Limb (tissue), 2 donors: ENCODE results near the gene MMP25.
"Not testable (repeated sequence)": the region's sequence is repeated elsewhere in the genome, so short reads cannot be mapped to it uniquely, and the experiment has no call there.

Source experiments
- DNase-seq, 2 donors: peaks; one replicate each; pipeline ENCODE4 v3.0.0-alpha.2; 2016; ENCODE audit errors: extremely low spot score in 2 of 2

The MMP25 gene

DNA sequence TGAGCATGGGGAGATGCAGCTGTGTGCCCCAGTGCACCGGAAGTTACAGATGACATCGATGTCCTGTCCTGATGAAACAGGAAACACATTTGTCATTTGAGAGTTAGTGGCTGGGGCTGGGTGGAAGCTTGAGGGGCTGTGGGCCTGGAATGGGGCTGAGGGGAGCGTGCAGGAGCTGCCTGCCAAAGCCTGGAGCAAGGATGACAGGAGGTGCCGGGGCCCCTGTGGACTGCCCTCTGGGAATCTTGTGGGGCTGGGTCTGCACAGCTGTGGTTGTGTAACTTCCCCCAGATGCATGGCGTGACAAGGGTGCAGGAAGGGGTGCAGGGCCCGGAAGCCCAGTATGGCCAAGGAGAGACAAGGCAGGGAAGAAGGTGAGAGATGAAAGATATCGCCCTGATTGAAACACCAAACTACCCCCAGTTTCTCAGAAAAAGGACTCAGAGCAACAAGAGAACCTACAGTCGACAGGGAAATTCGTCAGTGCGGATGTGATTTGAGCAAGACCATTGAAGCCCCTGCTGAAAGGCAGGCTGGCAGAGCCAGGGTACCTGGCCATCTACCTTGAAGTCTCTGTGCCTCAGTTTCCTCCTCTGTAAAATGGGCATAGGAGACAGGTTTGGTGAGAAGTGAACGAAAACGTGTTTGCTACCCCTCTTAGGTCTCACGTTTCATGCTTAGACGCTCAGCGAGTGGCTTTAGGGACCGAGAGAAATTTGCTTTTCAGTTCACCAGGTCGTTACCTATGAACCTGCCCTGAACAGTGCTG, 8.8 kb downstream of the MMP25 start:
- no peak for DNase-seq

DNA sequence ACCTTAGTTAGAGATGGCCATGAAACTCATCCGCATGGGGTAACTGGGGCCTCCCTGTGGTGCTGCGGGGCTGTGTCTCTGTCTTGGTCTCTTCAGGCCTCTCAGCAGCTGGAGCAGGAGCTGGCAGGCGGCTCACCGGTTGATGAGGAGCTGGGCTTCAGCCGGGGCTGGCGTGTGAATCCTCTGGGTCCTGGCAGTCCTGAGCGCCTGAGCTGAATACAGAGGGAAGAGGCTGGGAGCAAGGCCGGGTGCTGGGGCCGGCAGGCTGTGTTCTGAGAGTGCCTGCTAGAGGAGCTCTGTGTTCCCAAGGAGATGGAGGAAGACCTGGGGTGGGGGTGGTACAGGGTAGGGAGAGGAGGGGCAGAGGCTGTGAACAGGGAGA, 9.4 kb downstream of the MMP25 start:
- not testable (repeated sequence) for DNase-seq

DNA sequence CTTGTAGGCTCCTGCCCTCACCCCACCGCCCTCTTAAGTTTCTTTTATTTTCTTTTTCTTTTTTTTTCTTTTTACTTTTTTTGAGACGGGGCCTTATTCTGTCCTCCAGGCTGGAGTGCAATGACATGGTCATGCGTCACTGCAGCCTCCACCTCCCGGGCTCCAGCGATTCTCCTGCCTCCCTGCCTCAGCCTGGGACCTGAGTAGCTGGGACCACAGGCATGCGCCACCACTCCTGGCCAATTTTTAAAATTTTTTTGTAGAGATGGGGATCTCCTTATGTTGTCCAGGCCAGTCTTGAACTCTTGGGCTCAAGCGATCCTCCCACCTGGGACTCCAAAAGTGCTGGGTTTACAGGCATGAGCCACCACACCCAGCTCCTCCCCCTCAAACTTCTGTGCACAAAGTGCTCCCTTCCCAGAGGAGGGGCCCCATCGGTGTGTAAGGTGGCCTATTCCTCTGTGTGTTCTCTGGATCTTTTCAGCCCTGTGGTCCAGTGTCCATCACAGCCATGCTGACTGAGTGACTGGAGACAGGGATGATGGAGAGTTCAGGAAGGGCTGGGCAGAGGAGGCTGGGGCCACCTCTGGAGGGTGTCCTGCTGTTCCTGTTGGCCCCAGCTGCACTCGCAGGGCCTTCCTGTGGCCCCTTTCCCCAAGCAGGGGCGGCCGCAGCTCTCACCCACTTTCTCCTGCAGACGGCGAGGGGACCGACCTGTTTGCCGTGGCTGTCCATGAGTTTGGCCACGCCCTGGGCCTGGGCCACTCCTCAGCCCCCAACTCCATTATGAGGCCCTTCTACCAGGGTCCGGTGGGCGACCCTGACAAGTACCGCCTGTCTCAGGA, 10.2 kb downstream of the MMP25 start:
- DNase-seq = no peak

DNA sequence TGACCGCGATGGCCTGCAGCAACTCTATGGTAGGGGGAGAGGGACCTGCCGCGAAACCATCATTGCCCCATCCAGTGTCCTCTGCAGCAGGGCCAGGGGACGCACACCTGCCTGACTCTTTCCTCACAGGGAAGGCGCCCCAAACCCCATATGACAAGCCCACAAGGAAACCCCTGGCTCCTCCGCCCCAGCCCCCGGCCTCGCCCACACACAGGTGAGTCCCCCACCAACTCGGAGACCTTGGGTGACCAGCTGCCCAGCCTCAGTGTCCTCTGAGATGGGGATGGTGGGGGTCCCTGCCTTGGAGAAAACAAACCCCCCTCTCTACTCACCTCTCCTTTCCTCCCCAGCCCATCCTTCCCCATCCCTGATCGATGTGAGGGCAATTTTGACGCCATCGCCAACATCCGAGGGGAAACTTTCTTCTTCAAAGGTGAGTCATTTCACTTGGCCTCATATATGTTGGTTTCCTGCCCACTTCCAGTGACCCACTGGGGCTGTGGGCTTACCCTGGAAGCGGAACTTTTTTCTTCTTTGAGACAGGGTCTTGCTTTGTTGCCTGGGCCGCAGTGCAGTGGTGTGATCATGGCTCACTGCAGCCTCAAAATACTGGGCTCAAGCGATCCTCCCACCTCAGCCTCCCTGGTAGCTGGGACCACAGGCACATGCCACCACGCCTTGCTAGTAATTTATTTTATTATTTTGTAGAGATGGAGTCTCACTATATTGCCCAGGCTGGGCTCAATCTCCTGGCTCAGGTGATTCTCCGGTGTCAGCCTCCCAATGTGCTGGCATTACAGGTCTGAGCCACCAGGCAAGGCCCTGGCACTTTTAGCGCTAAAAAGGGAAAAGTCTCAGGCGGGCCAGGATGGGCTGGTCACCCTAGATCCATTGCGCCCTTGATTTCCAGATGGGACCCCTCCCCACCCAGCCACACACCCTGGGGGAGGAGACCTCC, 11.1 kb downstream of the MMP25 start:
- no peak for DNase-seq

DNA sequence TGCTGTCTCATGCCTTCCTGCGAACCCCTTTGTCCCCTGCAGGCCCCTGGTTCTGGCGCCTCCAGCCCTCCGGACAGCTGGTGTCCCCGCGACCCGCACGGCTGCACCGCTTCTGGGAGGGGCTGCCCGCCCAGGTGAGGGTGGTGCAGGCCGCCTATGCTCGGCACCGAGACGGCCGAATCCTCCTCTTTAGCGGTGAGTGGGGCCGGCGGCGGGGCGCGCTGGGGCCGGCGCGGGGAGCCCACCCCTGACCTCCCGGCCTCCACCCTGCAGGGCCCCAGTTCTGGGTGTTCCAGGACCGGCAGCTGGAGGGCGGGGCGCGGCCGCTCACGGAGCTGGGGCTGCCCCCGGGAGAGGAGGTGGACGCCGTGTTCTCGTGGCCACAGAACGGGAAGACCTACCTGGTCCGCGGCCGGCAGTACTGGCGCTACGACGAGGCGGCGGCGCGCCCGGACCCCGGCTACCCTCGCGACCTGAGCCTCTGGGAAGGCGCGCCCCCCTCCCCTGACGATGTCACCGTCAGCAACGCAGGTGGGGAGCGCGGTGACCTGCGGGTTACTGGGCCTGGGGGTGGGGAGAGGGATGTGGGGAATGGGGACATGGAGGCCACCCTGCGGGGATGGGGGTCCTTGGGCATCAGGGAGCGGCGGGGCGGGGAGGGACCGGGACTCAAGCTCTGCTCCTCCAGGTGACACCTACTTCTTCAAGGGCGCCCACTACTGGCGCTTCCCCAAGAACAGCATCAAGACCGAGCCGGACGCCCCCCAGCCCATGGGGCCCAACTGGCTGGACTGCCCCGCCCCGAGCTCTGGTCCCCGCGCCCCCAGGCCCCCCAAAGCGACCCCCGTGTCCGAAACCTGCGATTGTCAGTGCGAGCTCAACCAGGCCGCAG, 12.0 kb downstream of the MMP25 start:
- peak in 1 of 2 donors; percentile 65 for DNase-seq

DNA sequence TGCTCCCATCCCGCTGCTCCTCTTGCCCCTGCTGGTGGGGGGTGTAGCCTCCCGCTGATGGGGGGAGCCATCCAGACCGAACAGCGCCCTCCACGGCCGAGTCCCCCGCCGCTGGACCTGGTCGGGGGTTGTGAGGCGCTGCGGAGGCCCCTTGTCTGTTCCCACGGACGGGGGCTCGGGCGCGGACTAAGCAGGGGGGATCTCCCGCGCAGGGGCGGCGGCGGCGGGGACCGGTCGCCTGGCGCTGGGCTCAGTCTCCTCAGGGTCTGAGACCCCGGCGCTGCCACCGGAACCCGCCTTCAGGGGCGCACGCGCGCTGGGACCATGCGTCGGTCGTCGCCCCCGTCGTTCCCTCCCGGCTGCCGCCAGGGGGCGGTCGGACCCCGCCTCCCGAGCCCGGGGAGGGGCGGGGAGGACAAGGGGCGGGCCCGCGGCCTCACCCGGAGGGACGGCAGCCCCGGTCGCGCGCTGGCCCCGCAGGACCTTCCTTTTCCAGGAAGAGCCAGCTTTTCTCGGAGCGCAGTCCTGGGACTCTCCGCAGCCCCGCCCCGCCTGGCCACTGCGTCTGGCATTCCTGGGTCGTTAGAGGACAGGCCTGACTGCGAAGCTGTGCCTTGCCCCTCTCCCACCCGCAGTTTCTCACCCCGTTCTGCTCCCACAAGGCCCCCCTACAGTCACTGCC, 12.8 kb downstream of the MMP25 start:
- DNase-seq = peak; percentile 83 to 93

DNA sequence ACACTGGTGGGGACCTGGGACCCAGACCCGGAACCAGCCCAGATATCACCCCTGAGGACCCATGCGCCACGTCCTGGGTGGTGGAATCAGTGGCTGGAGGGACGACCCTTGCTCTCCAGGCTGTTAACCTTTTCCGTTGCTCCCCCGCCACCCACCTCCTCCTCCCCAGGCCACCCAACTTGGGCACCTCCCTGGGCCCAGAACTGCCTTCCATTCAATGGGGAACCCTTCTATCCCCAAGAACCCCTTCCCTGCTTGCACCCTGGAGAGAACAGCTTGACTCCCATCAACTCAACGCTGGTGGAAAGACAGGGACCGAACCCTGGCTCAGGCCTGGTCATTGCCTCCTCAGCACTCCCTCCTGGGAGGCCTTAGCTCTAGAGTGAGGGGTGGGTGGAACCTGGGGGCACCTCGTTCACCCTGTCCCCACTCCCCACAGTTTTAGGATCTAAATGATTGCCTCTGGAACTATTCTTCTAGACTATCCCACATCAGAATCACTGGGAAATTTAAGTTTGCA, 13.4 kb downstream of the MMP25 start:
- no peak for DNase-seq

DNA sequence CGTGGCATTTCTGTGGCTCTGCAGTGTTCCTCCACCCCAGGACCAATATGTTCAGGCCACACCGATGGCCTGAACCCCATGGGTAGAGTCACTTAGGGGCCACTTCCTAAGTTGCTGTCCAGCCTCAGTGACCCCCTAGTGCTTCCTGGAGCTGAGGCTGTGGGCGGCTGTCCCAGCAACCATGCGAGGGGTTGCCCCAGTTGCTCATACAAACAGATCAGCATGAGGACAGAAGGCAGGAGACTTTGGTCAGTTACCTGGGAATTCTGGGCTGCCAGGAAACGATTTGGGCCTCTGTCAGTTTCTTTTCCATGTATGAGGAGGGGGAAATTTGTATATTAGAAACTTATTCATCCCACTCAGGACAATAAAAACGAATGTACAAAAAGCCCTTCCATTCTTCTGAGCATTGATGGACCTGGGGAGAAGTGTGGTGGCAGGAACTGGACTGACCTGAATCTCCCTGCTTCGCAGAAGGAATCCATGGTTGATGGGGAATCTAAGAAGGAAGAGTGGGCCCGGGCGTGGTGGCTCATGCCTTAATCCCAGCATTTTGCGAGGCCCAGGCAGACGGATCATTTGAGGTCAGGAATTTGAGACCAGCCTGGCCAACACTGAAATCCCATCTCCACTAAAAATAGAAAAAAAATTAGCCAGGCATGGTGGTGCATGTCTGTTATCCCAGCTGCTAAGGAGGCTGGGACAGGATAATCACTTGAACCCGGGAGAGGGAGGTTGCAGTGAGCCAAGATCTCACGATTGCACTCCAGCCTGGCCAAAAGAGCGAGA, 14.2 kb downstream of the MMP25 start:
- DNase-seq = no peak

DNA sequence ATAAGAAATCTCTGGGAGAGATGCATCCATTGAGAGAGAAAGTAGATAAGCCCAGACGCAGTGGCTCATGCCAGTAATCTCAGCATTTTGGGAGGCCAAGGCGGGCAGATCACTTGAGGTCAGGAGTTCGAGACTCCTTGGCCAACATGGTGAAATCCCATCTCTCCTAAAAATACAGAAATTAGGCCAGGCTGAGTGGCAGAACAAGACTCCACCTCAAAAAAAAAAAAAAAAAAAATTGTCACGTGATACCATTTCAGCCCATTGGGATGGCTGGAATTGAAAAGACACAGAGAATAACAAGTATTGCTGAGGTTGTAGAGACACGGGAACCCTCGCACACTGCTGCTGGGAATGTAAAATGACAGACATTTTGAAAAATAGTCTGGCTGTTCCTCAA, 16.2 kb downstream of the MMP25 start:
- no peak for DNase-seq

DNA sequence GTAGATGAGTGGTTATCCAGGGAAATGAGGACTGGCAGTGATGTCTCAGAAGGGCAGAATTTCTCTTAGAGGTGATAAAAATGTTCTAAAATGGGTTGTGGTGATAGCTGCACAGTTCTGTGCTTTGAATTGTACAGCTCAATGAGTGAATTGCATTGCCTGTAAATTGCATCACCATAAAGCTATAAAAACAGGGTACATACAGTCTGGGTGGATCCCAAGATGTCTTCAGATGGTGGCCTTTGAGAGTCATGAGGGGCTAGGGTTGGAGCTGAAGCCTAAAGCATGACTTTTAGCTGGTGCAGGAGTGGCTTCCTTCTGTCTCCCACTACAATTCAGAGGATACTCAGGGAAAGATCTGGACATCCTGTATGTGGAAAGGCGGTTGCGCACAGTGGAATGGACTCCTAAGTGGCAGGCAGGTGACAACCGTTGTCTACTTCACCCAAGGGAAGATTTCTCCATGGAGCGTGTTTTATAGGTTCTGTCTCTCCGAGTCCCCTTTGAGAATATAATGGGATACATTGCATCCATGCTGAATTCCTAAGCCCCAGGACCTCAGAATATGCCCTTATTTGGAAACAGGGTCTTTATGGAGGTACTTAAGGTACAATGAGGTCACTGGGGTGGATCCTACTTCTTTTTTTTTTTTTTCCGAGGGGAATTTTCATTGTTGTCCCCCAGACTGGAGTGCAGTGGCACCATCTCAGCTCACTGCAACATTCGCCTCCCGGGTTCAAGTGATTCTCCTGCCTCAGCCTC, 17.4 kb downstream of the MMP25 start:
- DNase-seq = no peak

DNA sequence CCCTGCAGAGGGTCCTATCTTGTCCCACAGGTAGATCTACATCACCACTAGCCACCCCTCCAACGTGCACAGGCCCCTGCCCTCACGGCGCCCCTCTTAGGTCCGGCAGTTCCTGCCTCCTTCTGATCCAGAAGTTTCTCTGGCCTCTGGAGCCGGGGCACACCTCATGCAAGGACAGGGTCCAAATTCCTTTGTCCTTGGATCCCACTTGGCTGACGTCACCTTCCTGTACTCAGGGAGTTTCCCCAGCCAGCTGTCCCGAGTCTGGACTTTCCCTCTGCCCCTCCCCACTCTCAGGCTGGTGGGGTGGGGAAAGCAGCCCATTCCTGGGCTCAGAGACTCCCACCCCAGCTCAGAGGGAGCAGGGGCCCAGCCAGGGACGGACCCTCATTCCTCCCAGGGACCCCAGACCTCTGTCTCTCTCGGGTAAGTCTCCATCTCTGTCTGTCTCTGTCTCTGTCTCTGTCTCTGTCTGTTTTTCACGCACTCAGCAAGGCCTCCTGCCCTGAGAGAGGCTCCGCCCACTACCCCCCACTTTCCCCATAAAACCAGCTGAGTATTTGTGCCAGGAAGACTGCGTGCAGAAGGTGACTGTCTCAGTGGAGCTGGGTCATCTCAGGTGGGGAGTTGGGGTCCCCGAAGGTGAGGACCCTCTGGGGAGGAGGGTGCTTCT, 18.8 kb downstream of the MMP25 start, which contains the start of gene IL32:
IL32 (plus strand) TSS at position 572 of the 673 bp plus-strand sequence. CDS start 172 bp downstream, outside the sequence.
- DNase-seq = peak in 1 of 2 donors; percentile 46

DNA sequence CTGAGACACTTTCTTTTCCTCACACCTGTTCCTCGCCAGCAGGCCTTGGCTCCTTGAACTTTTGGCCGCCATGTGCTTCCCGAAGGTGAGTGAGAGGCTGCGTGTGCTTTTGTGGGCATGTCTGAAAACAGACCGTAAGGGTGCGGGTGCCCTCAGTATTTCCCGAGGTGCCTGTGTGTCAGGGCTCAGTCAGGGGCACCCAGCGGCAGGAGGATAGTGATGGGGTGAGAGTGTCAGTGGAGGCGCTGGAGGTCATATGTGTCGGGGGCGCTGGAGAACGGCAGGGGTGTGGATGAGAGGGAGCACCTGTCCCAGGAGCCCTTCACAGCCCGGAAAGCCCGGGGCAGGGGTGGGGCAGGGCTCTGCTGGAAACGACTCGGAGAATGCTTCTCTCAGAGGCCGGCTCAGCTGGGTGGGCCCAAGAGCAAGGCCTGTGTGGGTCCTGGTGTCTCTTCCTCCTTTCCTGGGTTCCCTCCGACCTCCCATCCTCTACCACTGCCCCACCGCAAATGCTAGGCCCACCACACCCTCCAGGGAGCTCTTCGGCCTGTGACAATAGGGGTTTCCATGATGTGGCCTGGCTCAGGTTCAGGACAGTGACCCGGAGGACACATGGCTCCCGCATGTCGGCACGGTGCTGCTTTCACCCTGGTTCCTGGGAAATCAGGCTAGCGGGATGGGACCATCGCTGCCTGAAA, 19.5 kb downstream of the MMP25 start:
- DNase-seq = no peak

DNA sequence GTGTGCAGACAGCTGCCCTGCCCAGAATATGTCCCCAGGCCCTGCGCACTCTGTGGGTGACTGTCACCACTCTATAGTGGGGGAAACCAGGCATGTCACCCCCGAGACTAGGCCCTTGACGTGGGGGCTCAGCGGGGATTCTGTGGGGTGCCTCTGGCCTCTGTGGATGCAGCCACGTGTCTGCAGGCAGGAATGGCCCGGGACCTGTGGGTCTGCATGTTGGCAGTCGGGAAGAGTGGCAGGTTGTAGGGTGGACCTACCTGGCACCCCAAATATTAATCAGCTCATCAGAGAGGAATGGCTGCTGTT, 20.0 kb downstream of the MMP25 start:
- DNase-seq = no peak

DNA sequence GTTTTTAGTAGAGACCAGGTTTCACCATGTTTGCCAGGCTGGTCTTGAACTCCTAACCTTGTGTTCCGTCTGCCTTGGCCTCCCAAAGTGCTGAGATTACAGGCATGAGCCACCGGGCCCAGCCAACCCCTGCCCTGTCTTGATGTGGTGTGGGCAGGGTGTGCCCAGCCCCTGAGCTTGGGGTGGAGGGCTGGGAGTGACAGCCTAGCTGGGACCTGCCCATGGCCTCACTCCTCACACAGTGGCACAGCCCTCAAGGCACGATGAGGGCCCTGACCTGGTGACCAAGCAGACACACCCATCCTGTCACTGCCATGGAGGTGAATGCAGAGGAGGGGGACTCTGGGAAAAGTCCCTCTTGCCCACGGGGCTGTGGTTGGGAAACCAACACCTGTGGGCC, 22.1 kb downstream of the MMP25 start:
- no peak for DNase-seq

DNA sequence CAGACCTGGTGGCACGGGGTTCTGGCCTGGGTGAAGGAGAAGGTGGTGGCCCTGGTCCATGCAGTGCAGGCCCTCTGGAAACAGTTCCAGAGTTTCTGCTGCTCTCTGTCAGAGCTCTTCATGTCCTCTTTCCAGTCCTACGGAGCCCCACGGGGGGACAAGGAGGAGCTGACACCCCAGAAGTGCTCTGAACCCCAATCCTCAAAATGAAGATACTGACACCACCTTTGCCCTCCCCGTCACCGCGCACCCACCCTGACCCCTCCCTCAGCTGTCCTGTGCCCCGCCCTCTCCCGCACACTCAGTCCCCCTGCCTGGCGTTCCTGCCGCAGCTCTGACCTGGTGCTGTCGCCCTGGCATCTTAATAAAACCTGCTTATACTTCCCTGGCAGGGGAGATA, 22.8 kb downstream of the MMP25 start:
- not testable (repeated sequence) for DNase-seq

DNA sequence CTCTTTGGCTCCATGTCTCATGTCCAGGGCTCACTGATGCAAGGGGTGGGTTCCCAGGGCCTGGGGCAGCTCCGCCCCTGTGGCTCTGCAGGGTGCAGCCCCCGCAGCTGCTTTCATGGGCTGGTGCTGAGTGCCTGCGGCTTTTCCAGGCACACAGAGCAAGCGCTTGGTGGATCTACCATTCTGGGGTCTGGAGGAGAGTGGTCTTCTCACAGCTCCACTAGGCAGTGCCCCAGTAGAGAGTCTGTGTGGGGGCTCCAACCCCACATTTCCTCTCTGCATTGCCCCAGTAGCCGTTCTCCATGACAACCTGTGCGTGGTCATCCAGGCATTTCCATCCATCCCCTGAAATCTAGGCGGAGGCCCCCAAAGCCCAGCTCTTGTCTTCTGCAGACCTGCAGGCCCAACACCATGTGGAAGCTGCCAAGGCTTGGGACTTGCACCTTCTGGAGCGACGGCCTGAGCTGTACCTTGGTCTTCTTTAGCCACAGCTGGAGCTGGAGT, 24.3 kb downstream of the MMP25 start:
- DNase-seq = no peak

DNA sequence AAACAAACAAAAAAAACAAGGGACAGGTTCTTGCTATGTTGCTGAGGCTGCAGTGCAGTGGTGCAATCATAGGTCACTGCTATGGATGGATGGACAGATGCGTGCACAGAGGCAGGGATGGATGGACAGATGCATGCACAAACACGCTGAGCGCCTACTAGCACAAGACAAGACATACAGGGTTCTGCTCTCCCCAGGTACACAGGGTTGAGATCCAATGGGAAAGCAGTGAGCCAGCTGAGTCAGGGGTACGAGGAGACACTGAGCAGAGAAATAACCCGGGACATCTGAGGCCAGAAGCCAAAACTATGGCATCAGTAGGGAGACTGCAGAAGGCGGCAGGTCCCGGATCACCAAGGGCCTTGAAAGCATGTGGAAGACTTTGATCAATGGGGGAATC, 25.3 kb downstream of the MMP25 start:
- DNase-seq = no peak
